H54 (cell line): ENCODE results near the gene KIF2B.
"Not testable (repeated sequence)": the region's sequence is repeated elsewhere in the genome, so short reads cannot be mapped to it uniquely, and the experiment has no call there.

Experiments used
- DNase-seq: peaks from one replicate; pipeline ENCODE4 v3.0.0; 2011; ENCODE audit warnings: low spot score, mixed read lengths; ENCODE audit not compliant: insufficient read length
- FAIRE-seq: peaks from 3 replicates; lab custom pipeline; 2011; peaks lifted over from hg19 to GRCh38; lab: Jason Lieb, UNC
- POLR2A ChIP-seq: IDR thresholded peaks from 2 replicates; pipeline ENCODE4 v1.6.1; 2011; ENCODE audit warnings: low read depth, mild to moderate bottlenecking, low read length

Gene KIF2B

DNA sequence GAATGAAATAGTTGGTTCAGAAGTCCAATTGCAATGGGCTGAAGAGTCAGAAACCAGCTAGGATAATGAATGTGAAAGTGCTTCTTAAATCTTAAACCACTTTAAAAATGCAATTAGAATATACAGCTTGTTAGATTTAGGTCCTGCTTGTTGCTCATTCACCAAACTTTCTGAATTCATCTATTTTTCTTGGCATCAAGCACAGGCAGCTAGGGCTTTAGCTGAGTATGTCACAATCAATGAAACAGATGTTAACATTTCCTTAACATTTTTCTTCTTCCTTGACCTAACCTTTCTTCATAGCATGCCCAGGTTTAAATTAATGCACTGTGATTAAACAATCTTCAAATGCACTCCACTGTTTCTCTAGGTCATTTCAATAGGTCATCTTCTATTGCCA, 14.4 kb downstream of the KIF2B start:
- no peak for TF ChIP-seq POLR2A
- FAIRE-seq (no peak), DNase-seq (no peak)

DNA sequence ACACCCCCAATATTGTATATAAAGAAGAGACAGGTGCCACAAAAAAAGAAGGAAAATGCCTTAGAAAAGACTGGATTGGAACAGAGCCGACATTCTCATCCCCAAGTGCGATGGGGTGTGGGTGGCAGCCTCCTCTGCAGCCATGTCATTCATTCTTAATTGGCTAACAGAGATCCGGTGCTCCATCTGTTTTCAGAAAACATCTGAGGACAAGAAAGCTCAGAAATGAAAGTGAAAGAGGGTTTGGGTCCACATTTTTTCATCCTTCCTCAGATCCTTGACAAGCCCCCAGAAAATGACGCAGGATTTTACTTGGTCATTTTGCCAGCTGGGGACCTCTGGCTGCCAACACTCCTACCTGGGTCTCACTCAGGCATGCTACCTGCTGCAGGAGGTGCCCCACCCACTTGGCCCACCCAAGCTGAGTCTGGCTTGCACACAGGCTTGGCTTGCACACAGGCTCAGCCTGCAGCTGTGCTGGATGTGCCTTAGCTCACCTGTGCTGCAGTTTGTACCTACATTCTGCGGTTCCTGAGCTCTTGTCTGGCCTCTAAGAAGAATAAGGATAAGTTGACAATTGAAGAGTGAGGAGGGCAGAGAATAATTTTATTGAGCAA, 21.9 kb downstream of the KIF2B start:
- DNase-seq (no peak), FAIRE-seq (no peak)
- TF ChIP-seq POLR2A: no peak

DNA sequence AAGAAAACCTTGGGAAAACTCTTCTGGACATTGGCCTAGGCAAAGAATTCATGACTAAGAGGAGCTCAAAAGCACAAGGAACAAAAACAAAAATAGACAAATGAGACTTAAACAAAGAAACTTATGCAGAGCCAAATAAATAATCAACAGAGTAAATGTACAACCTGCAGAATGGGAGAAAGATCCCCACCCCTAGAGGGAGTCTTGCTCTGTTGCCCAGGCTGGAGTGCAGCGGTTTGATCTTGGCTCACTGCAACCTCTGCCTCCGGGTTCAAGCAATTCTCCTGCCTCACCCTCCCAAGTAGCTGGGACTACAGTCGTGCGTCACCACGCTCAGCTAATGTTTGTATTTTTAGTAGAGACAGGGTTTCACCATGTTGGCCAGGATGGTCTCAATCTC, 48.4 kb downstream of the KIF2B start:
- not testable (repeated sequence) for DNase-seq, FAIRE-seq
